Stimulated activated CD8-positive, alpha-beta memory T cell treated with anti-CD3 and anti-CD28 coated beads, Interleukin-12 subunit alpha, Interleukin-12 subunit beta, amount 100 ng/mL, for 24 hours (primary cell): ENCODE results near the gene TENT5A.

Experiments used
- DNase-seq: peaks from one replicate; pipeline ENCODE4 v3.0.0-alpha.2; 2020; ENCODE audit errors: extremely low read depth

TENT5A gene

DNA sequence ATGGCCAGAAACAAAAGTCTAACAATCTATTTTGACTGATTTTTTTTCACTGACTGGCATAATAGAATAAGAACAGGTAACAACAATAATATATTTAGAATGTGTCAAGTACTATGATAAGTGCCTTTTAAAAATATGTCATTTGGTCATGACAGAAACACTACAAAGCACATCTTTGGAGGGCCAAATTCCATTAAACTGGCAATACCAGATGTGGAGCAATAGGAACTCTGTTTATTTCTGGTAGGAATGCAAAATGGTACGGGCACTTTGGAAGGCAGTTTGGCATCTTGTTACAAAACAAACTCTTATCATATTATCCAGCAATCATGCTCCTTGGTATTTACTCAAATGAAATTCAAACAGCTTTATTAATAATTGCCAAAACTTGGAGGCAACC lies 39.3 kb downstream of the TENT5A start:
- no peak for DNase-seq

DNA sequence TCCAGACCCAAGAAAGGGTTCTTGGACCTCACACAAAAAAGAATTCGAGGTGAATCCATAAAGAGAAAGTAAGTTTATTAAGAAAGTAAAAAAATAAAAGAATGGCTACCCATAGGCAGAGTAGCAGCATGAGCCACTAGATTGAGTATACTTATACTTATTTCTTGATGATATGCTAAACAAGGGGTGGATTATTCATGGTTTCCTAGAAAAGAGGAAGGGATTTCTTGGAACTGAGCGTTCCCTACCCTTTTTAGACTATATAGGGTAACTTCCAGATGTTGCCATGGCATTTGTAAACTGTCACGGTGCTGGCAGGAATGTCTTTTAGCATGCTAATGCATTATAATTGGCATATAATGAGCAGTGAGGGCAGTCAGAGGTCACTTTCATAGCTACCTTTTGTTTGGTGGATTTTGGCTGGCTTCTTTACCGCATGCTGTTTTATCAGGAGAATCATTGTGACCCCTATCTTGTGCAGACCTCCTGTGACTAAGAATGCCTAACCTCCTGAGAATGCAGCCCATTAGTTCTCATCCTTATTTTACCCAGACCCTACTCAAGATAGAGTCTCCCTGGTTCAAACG lies 44.3 kb downstream of the TENT5A start:
- no peak for DNase-seq

DNA sequence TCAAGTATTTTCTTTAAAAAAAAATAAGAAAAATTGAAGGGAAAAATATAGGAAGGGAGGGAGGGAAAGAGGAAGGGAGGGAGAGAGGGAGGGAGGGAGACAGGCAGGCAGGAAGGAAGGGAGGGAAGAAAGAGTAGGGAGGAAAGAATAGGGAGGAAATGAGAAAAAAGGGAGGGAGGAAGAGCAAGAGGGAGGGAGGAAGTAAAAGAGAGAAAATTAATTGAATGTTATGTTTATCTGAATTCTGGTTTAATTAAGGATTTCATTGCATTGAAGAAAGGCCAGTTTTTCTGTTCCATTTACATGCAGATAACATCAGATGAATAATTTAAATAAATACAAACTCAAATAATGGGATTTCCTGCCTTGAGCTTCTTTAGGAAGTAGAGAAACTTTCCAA lies 47.8 kb downstream of the TENT5A start:
- DNase-seq, result no peak

DNA sequence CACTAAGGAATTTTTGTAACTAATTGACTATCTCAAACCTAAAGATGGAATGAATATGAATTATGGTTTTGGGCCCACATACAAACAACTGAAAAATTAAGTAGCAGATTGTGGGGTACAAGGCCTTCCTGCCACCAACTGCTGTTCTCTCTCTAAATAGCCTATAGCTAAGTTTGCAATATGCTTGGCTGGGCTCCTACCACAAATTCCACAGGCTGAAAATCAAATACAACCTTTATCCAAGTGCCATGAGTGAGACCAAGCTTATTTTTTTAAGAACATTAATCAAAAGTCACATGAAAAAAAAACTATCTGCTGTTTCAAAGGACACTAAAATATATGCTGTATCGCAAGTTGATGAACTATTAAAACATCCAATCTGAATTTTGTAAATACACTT lies 52.1 kb downstream of the TENT5A start:
- no peak for DNase-seq

DNA sequence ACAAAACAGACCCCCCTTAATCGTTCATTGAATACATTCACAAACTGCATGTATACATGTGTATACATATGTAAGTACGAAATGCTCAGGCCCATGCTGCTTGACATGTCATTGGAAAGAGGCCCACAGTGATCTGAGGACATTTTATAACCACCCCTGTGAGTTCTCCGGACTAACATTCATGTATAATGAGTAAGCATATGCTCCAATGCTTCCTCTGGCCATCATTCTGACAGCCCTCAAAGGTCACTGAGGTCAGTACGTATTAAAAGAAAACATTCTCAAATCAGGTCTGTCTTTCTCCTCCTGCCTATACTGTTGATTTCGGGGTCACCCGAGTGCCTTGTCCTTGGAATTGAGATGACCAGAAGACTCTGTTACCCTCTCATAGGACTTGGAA lies 54.9 kb downstream of the TENT5A start:
- DNase-seq, result no peak

DNA sequence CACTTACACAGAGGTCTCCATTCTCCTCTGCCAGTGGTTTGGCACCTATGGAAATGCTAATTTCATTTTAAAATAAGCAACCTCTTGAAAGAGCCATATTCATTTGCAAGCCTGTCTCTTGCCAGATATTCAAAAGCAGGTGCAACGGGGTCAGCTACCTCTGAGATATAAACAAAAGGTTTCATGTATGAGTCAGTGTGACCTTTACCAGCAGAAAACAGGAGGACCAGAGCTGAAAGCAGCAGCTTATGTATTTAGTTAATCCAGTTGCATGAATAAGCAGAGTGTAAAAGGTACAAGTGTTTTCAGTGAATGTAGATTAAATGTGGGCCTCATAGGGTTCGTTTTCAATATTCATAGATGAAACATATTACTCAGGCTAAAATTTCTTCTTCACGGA lies 56.0 kb downstream of the TENT5A start:
- DNase-seq, result no peak
